Breast epithelium (tissue), 4 donors: Measurements from ENCODE around the gene RNF111. TPM values are rescaled to one million over a fixed set of nuclear protein-coding genes. Genes with fewer than 3 reads are reported as not detected.
A peak's percentile ranks its signal among the peaks of the same experiment; 100 is the strongest.

Source experiments
- DNase-seq, 2 donors: peaks; one replicate each; pipeline ENCODE4 v3.0.0-alpha.2; 2019; ENCODE audit warnings: low spot score in 2 of 2
- H3K27ac ChIP-seq, 2 donors: fragments of 200-600 bp; sonication (generic) in 1 of 2; one replicate each; pipeline ENCODE4 v1.5.1; 2016 to 2019; ENCODE audit warnings: mild to moderate bottlenecking in 1 of 2
- H3K27me3 ChIP-seq, 2 donors: fragments of 200-600 bp; sonication (generic) in 1 of 2; one replicate each; pipeline versions ENCODE4 v1.5.1 to v1.6.0; 2017 to 2019; ENCODE audit warnings: control low read depth in 1 of 2, mild to moderate bottlenecking in 1 of 2
- H3K36me3 ChIP-seq: fragments of 200-600 bp; one replicate; pipeline ENCODE4 v1.5.1; 2019
- H3K4me1 ChIP-seq, 2 donors: fragments of 200-600 bp; sonication (generic); one replicate each; pipeline ENCODE4 v1.5.1; 2016 to 2019; ENCODE audit warnings: control low read depth in 1 of 2
- H3K4me3 ChIP-seq, 3 donors: fragments of 200-600 bp; sonication (generic); 1 replicate in 2 of 3; 2 replicates in 1 of 3; pipeline ENCODE4 v1.5.1; 2016 to 2019; ENCODE audit warnings: mild to moderate bottlenecking in 3 of 3, moderate library complexity in 2 of 3
- H3K9me3 ChIP-seq, 2 donors: fragments of 200-600 bp; sonication (generic) in 1 of 2; one replicate each; pipeline ENCODE4 v1.5.1; 2016 to 2019; ENCODE audit warnings: control low read depth in 1 of 2
- POLR2A ChIP-seq: fragments of 450-650 bp; IDR thresholded peaks from one replicate; pipeline ENCODE4 v1.6.1; 2016; ENCODE audit warnings: antibody characterized with exemption, mild to moderate bottlenecking, moderate library complexity
- POLR2AphosphoS5 ChIP-seq, 3 donors: sonication (generic); formaldehyde crosslinking; IDR thresholded peaks; one replicate each; pipeline ENCODE4 v1.6.1; 2017; ENCODE audit warnings: antibody characterized with exemption in 3 of 3
- intact Hi-C: fragments of 100-400 bp; cut with DNase I; formaldehyde crosslinking; loops from one replicate; pipeline ENCODE4 v1.15.1; 2023; ENCODE audit warnings: low total_unique reads
- total RNA-seq, 3 donors: library from RNA; depleted of rRNA; stranded (reverse); fragments of >200 nt; gene quantifications; one replicate each; pipeline ENCODE4 v1.1.0, GENCODE V29; 2016
- TF ChIP-seq, protein P1 (sequence below), 3 donors: fragments of 450-650 bp; IDR thresholded peaks; one replicate each; pipeline ENCODE4 v1.5.1; 2016 to 2017; ENCODE audit warnings: antibody characterized with exemption in 3 of 3, mild to moderate bottlenecking in 3 of 3, moderate library complexity in 3 of 3

The RNF111 gene
- 10 to 100 TPM; 18.4 to 36.9 (median 27.9) TPM for total RNA-seq

DNA sequence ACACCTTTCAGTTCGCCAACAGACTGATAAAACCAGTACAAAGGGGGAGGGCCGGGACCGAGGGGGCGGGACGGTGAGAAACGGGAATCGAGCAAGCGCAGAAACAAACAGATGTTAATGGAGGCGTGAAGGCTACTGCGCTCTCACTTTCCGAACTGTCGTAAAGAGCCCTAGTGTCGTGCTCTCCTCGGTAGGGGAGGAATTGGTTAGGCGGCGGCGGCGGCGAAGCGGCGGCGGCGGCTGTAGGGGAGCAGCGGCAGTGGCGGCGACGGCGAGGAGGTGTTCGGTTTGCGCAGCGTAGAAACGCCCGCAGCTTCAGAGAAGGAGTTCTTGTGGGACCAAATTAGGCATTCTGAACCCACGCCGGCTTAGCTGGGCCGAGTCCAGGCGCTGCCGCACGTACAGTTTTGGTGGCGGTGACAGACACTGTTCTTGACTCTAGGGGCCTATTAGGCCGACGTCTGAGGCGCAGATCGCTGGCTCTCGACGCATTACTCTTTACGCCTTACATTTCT is at the start of gene RNF111:
TSS of gene RNF111 (plus strand) at position 173 of the 515 bp plus-strand sequence. CDS start 43,160 bp downstream, outside the sequence.
- no peaks in the 10 kb centered on the region for H3K4me1 ChIP-seq
- TF ChIP-seq, protein P1, sequence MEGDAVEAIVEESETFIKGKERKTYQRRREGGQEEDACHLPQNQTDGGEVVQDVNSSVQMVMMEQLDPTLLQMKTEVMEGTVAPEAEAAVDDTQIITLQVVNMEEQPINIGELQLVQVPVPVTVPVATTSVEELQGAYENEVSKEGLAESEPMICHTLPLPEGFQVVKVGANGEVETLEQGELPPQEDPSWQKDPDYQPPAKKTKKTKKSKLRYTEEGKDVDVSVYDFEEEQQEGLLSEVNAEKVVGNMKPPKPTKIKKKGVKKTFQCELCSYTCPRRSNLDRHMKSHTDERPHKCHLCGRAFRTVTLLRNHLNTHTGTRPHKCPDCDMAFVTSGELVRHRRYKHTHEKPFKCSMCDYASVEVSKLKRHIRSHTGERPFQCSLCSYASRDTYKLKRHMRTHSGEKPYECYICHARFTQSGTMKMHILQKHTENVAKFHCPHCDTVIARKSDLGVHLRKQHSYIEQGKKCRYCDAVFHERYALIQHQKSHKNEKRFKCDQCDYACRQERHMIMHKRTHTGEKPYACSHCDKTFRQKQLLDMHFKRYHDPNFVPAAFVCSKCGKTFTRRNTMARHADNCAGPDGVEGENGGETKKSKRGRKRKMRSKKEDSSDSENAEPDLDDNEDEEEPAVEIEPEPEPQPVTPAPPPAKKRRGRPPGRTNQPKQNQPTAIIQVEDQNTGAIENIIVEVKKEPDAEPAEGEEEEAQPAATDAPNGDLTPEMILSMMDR (IDR thresholded peaks at IDR 0.05) = peak in 2 of 3 donors; percentile 14 to 16
- TF ChIP-seq POLR2AphosphoS5 (IDR thresholded peaks at IDR 0.05) (peak; percentile 69 to 96 (median 78)), POLR2A (peak; percentile 82)
- DNase-seq = peak; percentile 87 to 89
- peak within 1 kb of the TSS; percentile 76 to 96 (median 88) for H3K4me3 ChIP-seq
- H3K27me3 ChIP-seq = no peaks in the 10 kb centered on the region
- H3K9me3 ChIP-seq = no peaks in the 10 kb centered on the region
- intact Hi-C loops = no loop called here
- H3K27ac ChIP-seq = peak within 1 kb of the TSS; percentile 94 to 95
- no peaks in the 10 kb centered on the region for H3K36me3 ChIP-seq

DNA sequence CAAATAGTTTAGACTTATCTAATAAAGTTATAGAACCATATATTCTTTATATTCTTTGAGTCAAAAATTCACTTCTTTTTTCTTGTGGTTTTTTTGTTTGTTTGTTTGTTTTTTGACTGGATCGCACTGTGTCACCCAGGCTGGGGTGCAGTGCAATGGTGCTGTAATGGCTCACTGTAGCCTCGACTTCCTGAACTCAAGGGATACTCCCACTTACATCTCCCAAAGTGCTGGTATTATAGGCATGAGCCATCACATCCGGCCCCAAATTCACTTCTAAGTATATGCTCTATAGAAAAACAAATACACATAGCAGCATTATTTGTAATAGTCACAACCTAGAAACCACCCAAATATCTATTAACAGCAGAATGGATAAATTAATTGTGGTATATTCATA is 40.3 kb upstream of the RNF111 start:
- TF ChIP-seq POLR2AphosphoS5 (IDR thresholded peaks at IDR 0.05) = no peak
- TF ChIP-seq POLR2A = no peak
- TF ChIP-seq, protein P1 (IDR thresholded peaks at IDR 0.05) = no peak
- Histone ChIP-seq H3K9me3 (no peaks in the 10 kb centered on the region), H3K4me1 (peaks cover 2 to 7% of the 10 kb centered on the region in 2 donors), H3K4me3 (no peak overlapping the region), H3K27ac (no peak overlapping the region), H3K36me3 (no peaks in the 10 kb centered on the region), H3K27me3 (no peaks in the 10 kb centered on the region)
- intact Hi-C loops = no loop called here
- no peak for DNase-seq

DNA sequence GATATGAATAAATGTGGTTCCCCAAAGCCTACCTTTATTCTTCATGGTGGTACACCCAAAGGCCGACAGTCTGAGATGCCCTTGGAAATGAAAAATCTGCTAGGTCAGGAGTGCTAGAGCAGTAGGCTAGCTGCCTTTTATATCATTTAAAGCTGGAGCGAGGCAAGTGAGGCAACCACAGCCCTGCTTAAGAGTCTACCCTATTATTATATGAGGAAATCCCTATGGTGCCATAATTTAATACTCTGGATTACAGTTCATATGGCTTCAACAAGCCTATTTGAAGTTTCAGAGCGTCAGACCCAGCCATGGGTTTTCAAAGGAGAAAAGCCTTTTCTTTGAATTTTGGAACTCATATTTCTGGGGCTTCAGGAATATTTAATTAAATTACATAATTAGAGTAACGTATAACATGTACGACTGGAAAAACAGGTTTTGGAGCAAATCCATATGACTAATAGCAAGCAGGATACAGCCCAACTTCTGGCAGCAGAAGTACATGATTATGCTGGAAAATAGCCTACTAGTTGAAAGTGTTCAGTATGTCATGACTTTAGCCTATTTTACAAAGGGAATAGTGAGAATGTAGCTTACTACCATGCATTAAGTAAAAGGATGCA is 36.0 kb upstream of the RNF111 start:
- Histone ChIP-seq H3K36me3 (no peaks in the 10 kb centered on the region), H3K27me3 (no peaks in the 10 kb centered on the region), H3K9me3 (no peaks in the 10 kb centered on the region), H3K4me1 (peaks cover 9 to 11% of the 10 kb centered on the region in 2 donors), H3K27ac (peak overlapping the region; percentile 75 to 84), H3K4me3 (no peak overlapping the region)
- intact Hi-C loops = no loop called here
- no peak for DNase-seq
- TF ChIP-seq, protein P1 (IDR thresholded peaks at IDR 0.05) = no peak
- TF ChIP-seq POLR2A = no peak
- TF ChIP-seq POLR2AphosphoS5 (IDR thresholded peaks at IDR 0.05) = no peak

DNA sequence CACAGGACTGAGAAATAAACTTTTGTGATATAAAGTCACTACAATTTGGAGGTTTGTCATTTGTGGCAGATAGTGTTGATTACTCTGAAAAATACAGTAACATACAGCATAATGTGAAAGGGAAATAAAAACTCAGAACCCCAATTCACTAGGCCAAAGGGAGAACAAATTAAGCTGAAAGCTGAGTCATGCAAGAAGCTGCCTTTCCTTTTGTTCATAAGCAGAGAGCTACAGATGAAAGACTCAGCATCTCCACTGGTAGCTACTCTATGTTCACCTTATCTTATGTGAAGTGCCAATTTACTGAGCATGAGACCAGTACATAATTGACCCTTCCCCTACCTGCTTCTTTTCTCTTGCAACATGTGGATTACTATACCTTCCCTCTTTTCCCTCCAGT is 34.7 kb upstream of the RNF111 start:
- Histone ChIP-seq H3K27me3 (no peaks in the 10 kb centered on the region), H3K36me3 (no peaks in the 10 kb centered on the region), H3K4me1 (peaks cover 9 to 11% of the 10 kb centered on the region in 2 donors), H3K27ac (peak overlapping the region; percentile 75 to 84), H3K4me3 (no peak overlapping the region), H3K9me3 (no peaks in the 10 kb centered on the region)
- TF ChIP-seq POLR2AphosphoS5 (IDR thresholded peaks at IDR 0.05) (no peak), POLR2A (no peak)
- TF ChIP-seq, protein P1 (IDR thresholded peaks at IDR 0.05) = no peak
- no peak for DNase-seq
- intact Hi-C loops = no loop called here
